Pancreas (tissue), 10 donors: ENCODE measurements around the gene EFCAB14. TPM values are rescaled to one million over a fixed set of nuclear protein-coding genes. Genes with fewer than 3 reads are reported as not detected.

Experiments
- ATAC-seq, 4 donors: fragments of 200-7000 bp; cut with Tn5 transposase; one replicate each; pipeline versions ENCODE4 v1.8.0 to v1.9.1; 2020; ENCODE audit warnings: mild to moderate bottlenecking in 4 of 4, moderate library complexity in 4 of 4
- DNase-seq, 6 donors: peaks; one replicate each; pipeline ENCODE4 v3.0.0-alpha.2; 2020
- FAIRE-seq: peaks from 2 replicates; lab custom pipeline; 2012; peaks lifted over from hg19 to GRCh38; lab: Jason Lieb, UNC
- H3K27ac ChIP-seq, 4 donors: fragments of 200-600 bp; sonication (generic); 1 replicate in 3 of 4; 2 replicates in 1 of 4; pipeline versions ENCODE4 v1.5.0 to v1.8.0; 2020
- H3K27me3 ChIP-seq, 4 donors: fragments of 200-600 bp; one replicate each; pipeline ENCODE4 v1.8.0; 2021
- H3K36me3 ChIP-seq, 3 donors: fragments of 200-600 bp; sonication (generic) in 1 of 3; one replicate each; pipeline versions ENCODE4 v1.5.0 to v1.8.0; 2020 to 2021
- H3K4me1 ChIP-seq, 3 donors: fragments of 200-600 bp; one replicate each; pipeline ENCODE4 v1.8.0; 2021
- H3K4me3 ChIP-seq, 4 donors: fragments of 200-600 bp; sonication (generic) in 2 of 4; one replicate each; pipeline versions ENCODE4 v1.5.0 to v1.8.0; 2020 to 2021
- H3K9me3 ChIP-seq, 4 donors: fragments of 200-600 bp; one replicate each; pipeline ENCODE4 v1.8.0; 2021
- CTCF ChIP-seq, 4 donors: fragments of 200-600 bp; sonication (generic) in 3 of 4; IDR thresholded peaks; one replicate each; pipeline versions ENCODE4 v1.5.0 to v1.8.0; 2021; ENCODE audit warnings: antibody characterized with exemption in 4 of 4
- WGBS, 2 donors: extraction: QIAGEN DNeasy Blood & Tissue Kit; methylation state at CpG; one replicate each; pipeline ENCODE4 v1.1.7; 2013; 5-methylcytosine and 5-hydroxymethylcytosine counted together
- intact Hi-C, 3 donors: fragments of 100-400 bp; cut with DNase I; formaldehyde crosslinking; loops; one replicate each; pipeline versions ENCODE4 v1.11.1 to v1.14.2; 2022
- polyA plus RNA-seq, 2 donors: library from polyadenylated mRNA; stranded (reverse); fragments of 200-250 nt; gene quantifications; one replicate each; pipeline ENCODE4 v1.2.3, GENCODE V29; 2013
- total RNA-seq, 6 donors: library from RNA; stranded (reverse); fragmentation: NEBNext Ultra II Directional in 4 of 6; extraction: Animal tissue kit (Norgen Biotek cat#: 25700) in 4 of 6; gene quantifications; one replicate each; pipeline versions ENCODE4 v1.2.1 to v1.2.4, GENCODE V29; 2021 to 2023
- donor health status: healthy with polysubstance abuse.
- donor health status: DM: no; HTN: no; CAD: no; lungs with moderate emphysema.
- donor health status: DM: no; HTN: no; CAD: no.
- donor health status: control.
- donor health status: control.
- donor health status: Bipolar disorder and iron deficiency.
- donor health status: DM: yes; HTN: yes; CAD: no.
- donor health status: DM: no; HTN: no; CAD: no.
- donor health status: DM: no; HTN: no; CAD: no.
- donor health status: DM: yes; HTN: yes; CAD: no.

EFCAB14 gene
- total and polyA plus RNA-seq, 8 donors, result 8.4 to 55.2 (median 28.7) TPM

- DNase-seq (peak in 1 of 6 donors; percentile 19), FAIRE-seq (peak; percentile 20), ATAC-seq (peak; percentile 15 to 39 (median 22))
- intact Hi-C loops, result loop anchor here in 2 of 3 donors (5.0 to 10.0 kb wide), 3 partner anchors 95 to 175 kb away; no protein-coding TSS in a partner anchor
- no peaks in the 10 kb centered on the region for H3K9me3 ChIP-seq
- H3K4me1 ChIP-seq, result peaks cover 10 to 33% (median 16%) of the 10 kb centered on the region in 3 donors
- 1 to 3% methylated on average over 3 of the region's 3 CpGs for WGBS, 2 donors
- H3K36me3 ChIP-seq, result peaks cover 0 to 1% (median 0%) of the 10 kb centered on the region in 3 donors
- peak overlapping the region in 3 of 4 donors; percentile 82 to 98 (median 86) for H3K4me3 ChIP-seq
- no peak for TF ChIP-seq CTCF (IDR thresholded peaks at IDR 0.05)
- no peaks in the 10 kb centered on the region for H3K27me3 ChIP-seq
- peak overlapping the region in 3 of 4 donors; percentile 67 to 80 (median 79) for H3K27ac ChIP-seq
Measured at GRCh38 chr1:46719689-46720088, 775 bp upstream of the EFCAB14 start.

GRCh38 chr1:46718340-46718726 lies 581 bp downstream of the EFCAB14 start:
- WGBS, 2 donors, result 0 to 2% methylated on average over 12 of the region's 12 CpGs
- peaks cover 10 to 42% (median 16%) of the 10 kb centered on the region in 3 donors for H3K4me1 ChIP-seq

GRCh38 chr1:46717654-46718053 lies 1.3 kb downstream of the EFCAB14 start:
- WGBS, 2 donors, result 35 to 42% methylated on average over 9 of the region's 9 CpGs
- no peak overlapping the region for H3K27ac ChIP-seq
- no peaks in the 10 kb centered on the region for H3K9me3 ChIP-seq
- ATAC-seq (no peak), FAIRE-seq (no peak), DNase-seq (peak in 1 of 6 donors; percentile 12)
- H3K4me1 ChIP-seq, result peaks cover 10 to 42% (median 16%) of the 10 kb centered on the region in 3 donors
- TF ChIP-seq CTCF (IDR thresholded peaks at IDR 0.05), result no peak
- intact Hi-C loops, result no loop called here
- H3K4me3 ChIP-seq, result peak overlapping the region in 3 of 4 donors; percentile 82 to 98 (median 86)
- H3K36me3 ChIP-seq, result peaks cover 0 to 3% (median 0%) of the 10 kb centered on the region in 3 donors
- H3K27me3 ChIP-seq, result no peaks in the 10 kb centered on the region

More at GRCh38 chr1:46718340-46718726, 581 bp downstream of the EFCAB14 start:
- ATAC-seq, result peak in 3 of 4 donors; percentile 1 to 14 (median 11)
- Histone ChIP-seq H3K27ac (peak overlapping the region; percentile 67 to 80 (median 74)), H3K36me3 (peaks cover 0 to 3% (median 0%) of the 10 kb centered on the region in 3 donors), H3K9me3 (no peaks in the 10 kb centered on the region), H3K4me3 (peak overlapping the region; percentile 82 to 98 (median 92)), H3K27me3 (no peaks in the 10 kb centered on the region)
- intact Hi-C loops, result no loop called here
- no peak for TF ChIP-seq CTCF (IDR thresholded peaks at IDR 0.05)
- no peak for FAIRE-seq
- no peak for DNase-seq

GRCh38 chr1:46714976-46715375 lies 3.9 kb downstream of the EFCAB14 start:
- no peak for DNase-seq
- WGBS, 2 donors, result 15 to 18% methylated on average over 3 of the region's 3 CpGs
- Histone ChIP-seq H3K9me3 (no peaks in the 10 kb centered on the region), H3K4me3 (no peak overlapping the region), H3K27me3 (no peaks in the 10 kb centered on the region), H3K4me1 (peaks cover 10 to 42% (median 16%) of the 10 kb centered on the region in 3 donors), H3K27ac (peak overlapping the region in 1 of 4 donors; percentile 4), H3K36me3 (peaks cover 0 to 3% (median 0%) of the 10 kb centered on the region in 3 donors)
- intact Hi-C loops, result no loop called here
- ATAC-seq, result no peak
- TF ChIP-seq CTCF (IDR thresholded peaks at IDR 0.05), result no peak
- FAIRE-seq, result no peak

- H3K4me1 ChIP-seq, result no peaks in the 10 kb centered on the region
- H3K27me3 ChIP-seq, result no peaks in the 10 kb centered on the region
- ATAC-seq, result no peak
- H3K9me3 ChIP-seq, result no peaks in the 10 kb centered on the region
- peaks cover 0 to 21% (median 7%) of the 10 kb centered on the region in 3 donors for H3K36me3 ChIP-seq
- intact Hi-C loops, result no loop called here
- no peak for DNase-seq
- no peak overlapping the region for H3K27ac ChIP-seq
- H3K4me3 ChIP-seq, result no peak overlapping the region
- FAIRE-seq, result no peak
- no peak for TF ChIP-seq CTCF (IDR thresholded peaks at IDR 0.05)
- 93 to 99% methylated on average over 1 of the region's 1 CpG for WGBS, 2 donors
Measured at GRCh38 chr1:46708121-46708520, 10.8 kb downstream of the EFCAB14 start.
